ENCODE results near the gene TSPAN11.

DNA sequence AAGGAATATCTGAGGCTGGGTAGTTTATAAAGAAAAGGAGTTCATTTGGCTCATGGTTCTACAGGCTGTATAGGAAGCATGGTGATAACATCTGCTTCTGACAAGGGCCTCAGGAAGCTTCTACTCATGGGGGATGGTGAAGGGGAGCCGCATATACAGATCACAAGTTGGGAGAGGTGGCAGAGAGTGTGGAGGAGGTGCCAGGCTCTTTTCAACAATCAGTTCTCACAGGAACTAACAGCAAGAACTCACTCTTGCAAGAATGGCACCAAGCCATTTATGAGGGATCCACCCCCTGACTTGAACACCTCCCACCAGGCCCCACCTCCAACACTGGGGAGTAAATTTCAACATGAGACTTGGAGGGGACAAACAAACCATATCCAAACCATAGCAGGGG, 3.5 kb upstream of the TSPAN11 start:
- TF ChIP-seq POLR2A (IDR thresholded peaks at IDR 0.05): no peak
- TF ChIP-seq, protein P1, sequence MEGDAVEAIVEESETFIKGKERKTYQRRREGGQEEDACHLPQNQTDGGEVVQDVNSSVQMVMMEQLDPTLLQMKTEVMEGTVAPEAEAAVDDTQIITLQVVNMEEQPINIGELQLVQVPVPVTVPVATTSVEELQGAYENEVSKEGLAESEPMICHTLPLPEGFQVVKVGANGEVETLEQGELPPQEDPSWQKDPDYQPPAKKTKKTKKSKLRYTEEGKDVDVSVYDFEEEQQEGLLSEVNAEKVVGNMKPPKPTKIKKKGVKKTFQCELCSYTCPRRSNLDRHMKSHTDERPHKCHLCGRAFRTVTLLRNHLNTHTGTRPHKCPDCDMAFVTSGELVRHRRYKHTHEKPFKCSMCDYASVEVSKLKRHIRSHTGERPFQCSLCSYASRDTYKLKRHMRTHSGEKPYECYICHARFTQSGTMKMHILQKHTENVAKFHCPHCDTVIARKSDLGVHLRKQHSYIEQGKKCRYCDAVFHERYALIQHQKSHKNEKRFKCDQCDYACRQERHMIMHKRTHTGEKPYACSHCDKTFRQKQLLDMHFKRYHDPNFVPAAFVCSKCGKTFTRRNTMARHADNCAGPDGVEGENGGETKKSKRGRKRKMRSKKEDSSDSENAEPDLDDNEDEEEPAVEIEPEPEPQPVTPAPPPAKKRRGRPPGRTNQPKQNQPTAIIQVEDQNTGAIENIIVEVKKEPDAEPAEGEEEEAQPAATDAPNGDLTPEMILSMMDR (IDR thresholded peaks at IDR 0.05): no peak
- TF ChIP-seq POLR2AphosphoS5 (IDR thresholded peaks at IDR 0.05): no peak
- no peak for TF ChIP-seq EP300 (IDR thresholded peaks at IDR 0.05; ENCODE audit: low read depth)
